Activated CD8-positive, alpha-beta T cell treated with anti-CD3 and anti-CD28 coated beads, Interleukin-2, amount 10 ng/mL, durations not matched to agents 7 days and 5 days (primary cell): Measurements from ENCODE around the gene CDK6. TPM values are rescaled to one million over a fixed set of nuclear protein-coding genes. Genes with fewer than 3 reads are reported as not detected.
"Not testable (repeated sequence)": the region's sequence is repeated elsewhere in the genome, so short reads cannot be mapped to it uniquely, and the experiment has no call there.

Source experiments
- ATAC-seq: fragments of 150-1000 bp; cut with Tn5 transposase; one replicate; pipeline ENCODE4 v1.10.0; 2021; ENCODE audit warnings: moderate library complexity
- CTCF ChIA-PET: fragments of 350-600 bp; sonication (Branson Sonifier 250); formaldehyde crosslinking; loops from one replicate; lab custom pipeline; 2021; ENCODE audit warnings: antibody characterized with exemption; lab: Charles Lee
- POLR2A ChIA-PET: fragments of 350-600 bp; sonication (Branson Sonifier 250); formaldehyde crosslinking; loops from one replicate; lab custom pipeline; 2021; ENCODE audit warnings: antibody characterized with exemption; lab: Charles Lee
- DNase-seq: peaks from one replicate; pipeline ENCODE4 v3.0.0-alpha.2; 2020
- H3K27ac Mint-ChIP-seq: one replicate; pipeline ENCODE4 v1.8.0; 2021; ENCODE audit warnings: mild to moderate bottlenecking, mixed read lengths
- H3K27me3 Mint-ChIP-seq: one replicate; pipeline ENCODE4 v1.8.0; 2021; ENCODE audit warnings: low read depth, mixed read lengths
- H3K36me3 Mint-ChIP-seq: one replicate; pipeline ENCODE4 v1.8.0; 2021; ENCODE audit warnings: low read depth, mixed read lengths
- H3K4me1 Mint-ChIP-seq: one replicate; pipeline ENCODE4 v1.8.0; 2021; ENCODE audit warnings: low read depth, mixed read lengths
- H3K4me3 Mint-ChIP-seq: one replicate; pipeline ENCODE4 v1.8.0; 2021; ENCODE audit warnings: mild to moderate bottlenecking, mixed read lengths
- H3K9me3 Mint-ChIP-seq: one replicate; pipeline ENCODE4 v1.8.0; 2022; ENCODE audit warnings: mixed read lengths; ENCODE audit not compliant: insufficient read depth
- total RNA-seq, 2 experiments: library from RNA; stranded (reverse); gene quantifications; one replicate each; pipeline ENCODE4 v1.2.3, GENCODE V29; 2021

Gene CDK6
- total RNA-seq, 2 experiments from 2014 or later = 159 to 160 TPM

DNA sequence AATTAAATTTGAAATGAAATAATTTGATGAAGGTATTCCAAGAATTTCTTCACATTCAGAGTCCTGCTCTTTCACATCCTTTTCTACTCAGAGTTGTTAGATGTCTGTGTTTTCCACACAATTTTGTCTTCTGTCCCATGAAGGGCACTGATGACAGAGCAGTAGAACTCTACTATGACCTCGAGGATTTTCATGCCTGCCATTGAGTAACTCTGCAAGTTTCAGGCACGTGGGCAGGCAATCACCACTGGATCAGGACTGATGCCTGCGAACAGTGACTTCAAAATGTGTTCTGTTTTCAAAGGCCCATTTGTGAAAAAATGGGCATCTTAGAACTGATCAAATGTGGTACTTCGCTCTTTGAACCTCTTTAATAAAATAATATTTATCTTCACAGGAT is 91.1 kb downstream of the CDK6 start:
- CTCF ChIA-PET = no interaction called here
- H3K4me1 Mint-ChIP-seq = peaks cover 37% of the 10 kb centered on the region
- DNase-seq (no peak), ATAC-seq (no peak)
- H3K4me3 Mint-ChIP-seq = no peak overlapping the region
- H3K27ac Mint-ChIP-seq = no peak overlapping the region
- H3K27me3 Mint-ChIP-seq = no peaks in the 10 kb centered on the region
- H3K36me3 Mint-ChIP-seq = peaks cover 58% of the 10 kb centered on the region
- H3K9me3 Mint-ChIP-seq = no peaks in the 10 kb centered on the region
- POLR2A ChIA-PET = no interaction called here

- CTCF ChIA-PET, DNase-seq, POLR2A ChIA-PET, H3K27me3 Mint-ChIP-seq, H3K4me3 Mint-ChIP-seq, H3K9me3 Mint-ChIP-seq, ATAC-seq, H3K27ac Mint-ChIP-seq: not testable (repeated sequence)
- Mint-ChIP-seq H3K4me1 (peaks cover 37% of the 10 kb centered on the region), H3K36me3 (peaks cover 56% of the 10 kb centered on the region)
Measured at GRCh38 chr7:92744180-92744579, 92.2 kb downstream of the CDK6 start.

DNA sequence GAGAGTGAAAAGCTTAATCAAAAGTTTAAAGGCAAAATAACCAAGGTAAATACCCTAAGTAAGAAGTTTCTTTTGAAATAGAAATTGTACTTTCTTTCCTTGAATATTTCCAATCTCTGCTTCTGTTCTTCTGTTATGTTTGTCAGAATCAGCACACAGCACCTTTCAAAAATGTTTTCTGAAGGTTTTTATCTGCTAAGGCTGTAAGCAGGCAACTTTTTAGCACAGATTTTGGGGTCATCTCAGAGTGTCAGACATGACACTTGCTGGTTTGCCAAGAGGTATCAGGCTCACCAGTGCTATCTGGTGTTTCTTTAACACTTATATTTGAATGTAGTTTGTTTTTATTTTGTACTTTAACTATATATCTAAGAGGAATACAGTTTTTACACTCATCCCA is 94.2 kb downstream of the CDK6 start:
- Mint-ChIP-seq H3K9me3 (no peaks in the 10 kb centered on the region), H3K27ac (peak overlapping the region; percentile 36), H3K27me3 (no peaks in the 10 kb centered on the region), H3K36me3 (peaks cover 58% of the 10 kb centered on the region), H3K4me1 (peaks cover 45% of the 10 kb centered on the region), H3K4me3 (no peak overlapping the region)
- no peak for ATAC-seq
- ChIA-PET CTCF (interaction anchor here (1.3 kb wide), 1 partner anchor 90 kb away, joined by 3 read pairs; no protein-coding TSS in a partner anchor), POLR2A (no interaction called here)
- DNase-seq = no peak

DNA sequence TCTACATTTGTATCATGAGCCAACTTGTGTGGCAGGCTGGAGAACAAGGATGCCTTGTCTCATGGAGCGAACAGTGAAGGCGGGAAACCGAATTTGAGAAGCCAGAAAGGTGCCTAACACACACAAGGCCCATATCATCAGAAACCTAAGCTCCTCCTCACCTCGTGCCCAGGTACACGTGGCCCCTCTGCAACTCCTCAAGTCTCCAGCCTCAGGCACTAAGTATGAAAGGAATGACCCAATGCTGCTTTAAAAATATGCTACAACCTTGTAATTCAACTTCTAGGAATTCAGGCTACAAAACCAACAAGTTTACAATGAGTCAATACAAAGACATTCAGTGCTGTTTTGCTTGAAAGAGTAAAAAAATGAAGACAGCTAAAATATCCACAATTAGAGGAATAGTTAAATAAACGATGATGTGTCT is 95.7 kb downstream of the CDK6 start:
- DNase-seq = no peak
- H3K4me1 Mint-ChIP-seq = peaks cover 40% of the 10 kb centered on the region
- no peak overlapping the region for H3K27ac Mint-ChIP-seq
- no peak for ATAC-seq
- H3K36me3 Mint-ChIP-seq = peaks cover 57% of the 10 kb centered on the region
- no peaks in the 10 kb centered on the region for H3K27me3 Mint-ChIP-seq
- H3K9me3 Mint-ChIP-seq = no peaks in the 10 kb centered on the region
- H3K4me3 Mint-ChIP-seq = no peak overlapping the region
- POLR2A ChIA-PET = interaction anchor here (0.7 kb wide), 1 partner anchor 10 kb away, joined by 3 read pairs; no protein-coding TSS in a partner anchor
- CTCF ChIA-PET = interaction anchor here (1.1 to 1.3 kb wide), 2 partner anchors 10 to 18 kb away, joined by 3 read pairs; no protein-coding TSS in a partner anchor

DNA sequence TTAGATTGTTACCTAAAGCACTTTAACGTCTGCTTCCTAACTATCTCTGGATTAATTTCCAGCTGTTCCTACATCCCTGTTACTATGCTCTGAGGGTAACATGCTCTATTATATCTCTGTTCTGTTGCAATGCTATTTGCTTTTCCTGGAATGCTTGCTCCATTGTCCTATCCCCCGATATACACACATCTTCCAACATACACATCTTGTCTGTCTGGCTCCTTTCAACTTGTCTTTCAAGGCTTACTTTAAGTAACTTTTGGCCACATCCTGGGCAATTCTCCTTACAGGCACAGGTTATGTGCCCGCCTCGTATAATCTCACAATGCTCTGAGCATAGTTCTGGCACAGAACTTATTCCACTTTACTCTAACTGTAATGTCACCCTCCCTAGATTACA is 96.2 kb downstream of the CDK6 start:
- CTCF ChIA-PET = no interaction called here
- Mint-ChIP-seq H3K27me3 (no peaks in the 10 kb centered on the region), H3K9me3 (no peaks in the 10 kb centered on the region), H3K4me3 (no peak overlapping the region), H3K27ac (no peak overlapping the region), H3K36me3 (peaks cover 56% of the 10 kb centered on the region), H3K4me1 (peaks cover 37% of the 10 kb centered on the region)
- ATAC-seq (no peak), DNase-seq (no peak)
- POLR2A ChIA-PET = no interaction called here

DNA sequence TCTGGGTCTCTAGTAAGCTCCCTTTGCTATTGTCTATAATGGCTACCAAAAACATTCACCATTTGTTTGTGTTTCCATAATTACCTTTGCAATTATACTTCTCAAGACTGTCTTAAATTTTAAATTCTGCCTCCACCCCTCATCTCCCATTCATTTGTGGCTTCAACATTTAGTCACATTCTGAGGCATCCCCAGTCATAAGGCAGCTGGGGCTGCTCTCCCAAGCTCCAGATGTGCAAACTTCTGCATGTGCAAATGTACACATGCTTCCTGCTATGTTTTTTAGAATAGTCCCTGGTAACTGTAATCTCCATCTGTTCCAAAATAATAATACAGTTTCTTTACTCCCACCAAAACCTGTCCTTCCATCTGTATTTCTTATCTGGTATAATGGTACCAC is 97.3 kb downstream of the CDK6 start:
- CTCF ChIA-PET = no interaction called here
- no peak for ATAC-seq
- POLR2A ChIA-PET = no interaction called here
- H3K27me3 Mint-ChIP-seq = no peaks in the 10 kb centered on the region
- no peak for DNase-seq
- H3K4me3 Mint-ChIP-seq = no peak overlapping the region
- H3K27ac Mint-ChIP-seq = no peak overlapping the region
- H3K4me1 Mint-ChIP-seq = peaks cover 40% of the 10 kb centered on the region
- H3K36me3 Mint-ChIP-seq = peaks cover 60% of the 10 kb centered on the region
- no peaks in the 10 kb centered on the region for H3K9me3 Mint-ChIP-seq

- no peak overlapping the region for H3K4me3 Mint-ChIP-seq
- H3K27me3 Mint-ChIP-seq = no peaks in the 10 kb centered on the region
- no peak overlapping the region for H3K27ac Mint-ChIP-seq
- DNase-seq = no peak
- H3K4me1 Mint-ChIP-seq = peaks cover 39% of the 10 kb centered on the region
- ChIA-PET POLR2A (no interaction called here), CTCF (interaction anchor here (1.0 to 1.3 kb wide), 3 partner anchors 10 to 17 kb away, joined by 3 read pairs; no protein-coding TSS in a partner anchor)
- ATAC-seq = no peak
- H3K36me3 Mint-ChIP-seq = peaks cover 56% of the 10 kb centered on the region
- no peaks in the 10 kb centered on the region for H3K9me3 Mint-ChIP-seq
Measured at GRCh38 chr7:92737706-92738105, 98.7 kb downstream of the CDK6 start.

- POLR2A ChIA-PET = no interaction called here
- peaks cover 45% of the 10 kb centered on the region for H3K4me1 Mint-ChIP-seq
- ATAC-seq (no peak), DNase-seq (no peak)
- peaks cover 61% of the 10 kb centered on the region for H3K36me3 Mint-ChIP-seq
- CTCF ChIA-PET = no interaction called here
- H3K27me3 Mint-ChIP-seq = no peaks in the 10 kb centered on the region
- H3K9me3 Mint-ChIP-seq = no peaks in the 10 kb centered on the region
- no peak overlapping the region for H3K4me3 Mint-ChIP-seq
- H3K27ac Mint-ChIP-seq = no peak overlapping the region
Measured at GRCh38 chr7:92736870-92737269, 99.5 kb downstream of the CDK6 start.

DNA sequence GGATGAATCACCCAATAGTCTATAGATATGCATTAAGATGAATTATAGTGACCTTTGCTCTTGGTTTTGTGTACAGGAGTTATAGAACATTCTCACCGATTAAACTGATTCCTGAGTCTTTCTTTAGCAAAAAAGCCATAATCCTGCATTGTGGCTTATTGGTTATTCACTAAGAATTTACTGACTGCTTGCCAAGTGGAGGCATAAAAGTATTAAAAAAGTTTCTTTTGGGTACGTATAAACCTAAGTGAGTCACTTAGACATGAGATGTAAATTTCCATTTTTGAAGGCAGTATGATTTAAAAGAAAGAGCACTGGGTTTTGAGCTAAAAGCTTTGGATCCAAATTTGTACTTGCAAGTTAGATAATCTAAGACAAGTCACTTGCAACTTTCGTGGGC is 100.7 kb downstream of the CDK6 start:
- no peak overlapping the region for H3K27ac Mint-ChIP-seq
- CTCF ChIA-PET = no interaction called here

GRCh38 chr7:92732316-92733036 is 103.9 kb downstream of the CDK6 start:
- Mint-ChIP-seq H3K9me3 (no peaks in the 10 kb centered on the region), H3K36me3 (peaks cover 59% of the 10 kb centered on the region), H3K4me3 (no peak overlapping the region), H3K27ac (peak overlapping the region; percentile 9), H3K27me3 (no peaks in the 10 kb centered on the region), H3K4me1 (peaks cover 47% of the 10 kb centered on the region)
- no peak for DNase-seq
- CTCF ChIA-PET = no interaction called here
- POLR2A ChIA-PET = interaction anchor here (0.6 kb wide), 1 partner anchor 814 kb away, joined by 3 read pairs; no protein-coding TSS in a partner anchor
- no peak for ATAC-seq

More for the DNA sequence above, 100.7 kb downstream of the CDK6 start:
- POLR2A ChIA-PET = no interaction called here
- Mint-ChIP-seq H3K9me3 (no peaks in the 10 kb centered on the region), H3K4me1 (peaks cover 49% of the 10 kb centered on the region), H3K27me3 (no peaks in the 10 kb centered on the region), H3K4me3 (no peak overlapping the region), H3K36me3 (peaks cover 67% of the 10 kb centered on the region)
- no peak for ATAC-seq
- no peak for DNase-seq

DNA sequence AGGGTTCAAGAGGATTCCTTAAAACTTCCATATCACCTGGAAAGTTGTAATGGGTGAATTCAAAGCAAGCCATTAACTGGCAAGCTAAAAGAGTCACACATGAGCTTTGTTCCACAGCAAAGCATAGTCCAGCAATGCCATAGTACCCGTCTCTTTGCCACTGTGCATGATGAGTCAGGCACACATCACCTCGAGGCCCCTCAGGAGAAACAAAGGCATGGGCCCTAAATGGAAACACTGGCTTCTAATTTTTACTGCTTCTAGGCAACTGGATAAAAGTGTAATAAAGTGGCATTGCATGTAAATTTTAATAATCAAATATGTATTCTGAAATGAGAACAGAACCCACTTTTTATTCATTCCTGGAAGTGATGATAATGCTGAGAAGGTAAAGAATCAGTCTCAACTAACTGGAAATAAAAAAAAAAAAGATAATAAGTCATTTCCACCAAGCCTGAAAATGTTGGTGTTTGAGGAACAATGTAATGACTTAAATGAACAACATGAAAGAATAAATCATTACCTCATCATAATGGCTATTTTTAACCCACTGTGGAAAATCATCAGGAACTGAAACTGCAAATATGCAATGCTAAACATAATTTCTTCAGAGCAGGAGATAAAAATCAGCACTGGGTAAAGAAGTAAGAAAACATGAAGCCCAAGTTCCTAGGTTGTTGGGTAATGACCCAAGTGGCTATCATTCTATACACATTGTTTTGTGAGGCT is 104.9 kb downstream of the CDK6 start:
- H3K36me3 Mint-ChIP-seq = peaks cover 61% of the 10 kb centered on the region
- H3K27ac Mint-ChIP-seq = no peak overlapping the region
- no peak overlapping the region for H3K4me3 Mint-ChIP-seq
- POLR2A ChIA-PET = no interaction called here
- H3K27me3 Mint-ChIP-seq = no peaks in the 10 kb centered on the region
- no peak for DNase-seq
- CTCF ChIA-PET = interaction anchor here (0.8 to 1.0 kb wide), 2 partner anchors 10 to 102 kb away, joined by 3 read pairs; no protein-coding TSS in a partner anchor
- H3K4me1 Mint-ChIP-seq = peaks cover 46% of the 10 kb centered on the region
- no peaks in the 10 kb centered on the region for H3K9me3 Mint-ChIP-seq
- peak; percentile 43 for ATAC-seq

GRCh38 chr7:92730808-92731207 is 105.6 kb downstream of the CDK6 start:
- no peaks in the 10 kb centered on the region for H3K27me3 Mint-ChIP-seq
- DNase-seq (no peak), ATAC-seq (no peak)
- CTCF ChIA-PET = interaction anchor here (0.8 to 1.0 kb wide), 2 partner anchors 10 to 103 kb away, joined by 3 read pairs; no protein-coding TSS in a partner anchor
- peaks cover 61% of the 10 kb centered on the region for H3K36me3 Mint-ChIP-seq
- no peak overlapping the region for H3K4me3 Mint-ChIP-seq
- no peak overlapping the region for H3K27ac Mint-ChIP-seq
- H3K9me3 Mint-ChIP-seq = no peaks in the 10 kb centered on the region
- POLR2A ChIA-PET = no interaction called here
- H3K4me1 Mint-ChIP-seq = peaks cover 46% of the 10 kb centered on the region
